Nucleus accumbens (tissue), 56 donors: ENCODE results near the gene PDPK1.
"Not testable (repeated sequence)": the region's sequence is repeated elsewhere in the genome, so short reads cannot be mapped to it uniquely, and the experiment has no call there.

Experiments
- DNase-seq, 56 donors: peaks; one replicate each; lab custom pipeline; 2025; lab: John Stamatoyannopoulos, UW

PDPK1 gene

GRCh38 chr16:2520097-2520783 lies 17.6 kb upstream of the PDPK1 start, which contains the start of gene AMDHD2:
AMDHD2 (plus strand) TSS chr16:2520371; CDS start chr16:2520459, 88 bp downstream.
- peak in 55 of 56 donors; percentile 33 to 93 (median 81) for DNase-seq

DNA sequence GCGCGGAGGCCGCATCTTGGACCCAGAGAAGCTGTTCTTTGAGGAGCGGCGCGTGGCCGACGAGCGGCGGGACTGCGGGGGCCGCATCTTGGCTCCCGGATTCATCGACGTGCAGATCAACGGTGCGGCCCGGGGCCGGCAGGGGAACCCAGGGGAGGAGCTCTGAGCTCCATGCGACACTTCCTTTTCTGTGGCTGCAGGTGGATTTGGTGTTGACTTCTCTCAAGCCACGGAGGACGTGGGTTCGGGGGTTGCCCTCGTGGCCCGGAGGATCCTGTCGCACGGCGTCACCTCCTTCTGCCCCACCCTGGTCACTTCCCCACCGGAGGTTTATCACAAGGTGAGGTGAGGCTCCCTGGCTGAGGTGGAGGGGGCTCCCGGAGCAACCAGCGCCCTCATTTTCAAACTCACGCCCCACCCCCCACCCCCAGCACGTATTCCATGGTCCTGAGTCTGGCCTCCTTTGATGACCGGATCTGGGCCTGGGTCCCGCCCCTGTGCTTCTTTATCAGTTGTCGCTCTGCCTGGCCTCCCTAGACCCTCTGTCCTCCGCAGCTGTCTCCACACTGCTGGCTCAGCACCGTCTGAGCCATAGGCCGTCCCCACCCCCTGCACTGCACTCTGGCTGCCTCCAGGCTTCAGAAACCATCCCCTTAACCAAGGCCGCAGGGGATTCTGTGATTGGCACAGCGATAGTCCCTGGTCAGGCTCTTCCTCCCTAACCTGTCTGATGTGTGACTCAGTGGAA lies 16.9 kb upstream of the PDPK1 start:
- no peak for DNase-seq

DNA sequence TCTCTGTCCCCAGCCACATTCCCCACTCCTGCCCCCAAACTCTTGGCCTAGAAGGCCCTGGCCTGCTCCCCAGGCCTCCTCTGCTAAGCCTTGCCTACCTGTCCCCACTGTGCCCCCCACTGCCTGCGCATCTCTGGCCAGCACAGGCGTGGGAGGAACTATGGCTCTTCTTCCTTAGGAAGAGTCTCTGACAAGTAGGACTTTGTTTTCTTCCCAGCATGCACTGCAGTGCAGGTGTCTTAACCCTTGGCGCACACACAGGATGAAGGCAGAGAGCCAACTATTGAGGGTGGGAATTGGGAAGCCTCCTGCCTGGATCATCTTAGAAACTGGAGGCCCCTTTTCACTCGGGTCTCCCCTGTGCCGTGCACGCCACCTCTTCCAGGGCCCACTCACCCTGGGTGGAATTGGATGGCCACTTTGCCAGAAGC lies 14.0 kb upstream of the PDPK1 start:
- no peak for DNase-seq

GRCh38 chr16:2524339-2524938 lies 13.4 kb upstream of the PDPK1 start:
- DNase-seq, result no peak

DNA sequence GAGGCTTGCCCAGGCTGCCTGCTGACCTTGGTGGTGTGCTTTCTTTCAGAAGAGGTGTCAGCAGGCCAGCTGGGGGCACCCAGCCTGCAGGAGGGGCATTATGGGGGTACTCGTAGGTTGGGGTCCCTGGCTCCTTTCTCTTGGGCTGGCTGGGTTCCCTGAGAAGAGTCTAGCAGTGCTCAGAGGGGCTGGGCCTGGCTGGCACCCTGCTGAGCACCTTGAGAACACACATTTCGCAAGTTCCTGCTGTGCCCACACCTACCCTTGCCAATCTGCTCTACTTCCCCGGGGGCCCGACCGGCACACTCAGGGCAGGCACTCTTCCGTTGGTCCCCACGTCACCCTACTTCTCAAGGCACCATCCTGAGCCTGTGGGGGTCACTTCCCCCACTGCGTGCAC lies 11.7 kb upstream of the PDPK1 start:
- DNase-seq, result no peak

DNA sequence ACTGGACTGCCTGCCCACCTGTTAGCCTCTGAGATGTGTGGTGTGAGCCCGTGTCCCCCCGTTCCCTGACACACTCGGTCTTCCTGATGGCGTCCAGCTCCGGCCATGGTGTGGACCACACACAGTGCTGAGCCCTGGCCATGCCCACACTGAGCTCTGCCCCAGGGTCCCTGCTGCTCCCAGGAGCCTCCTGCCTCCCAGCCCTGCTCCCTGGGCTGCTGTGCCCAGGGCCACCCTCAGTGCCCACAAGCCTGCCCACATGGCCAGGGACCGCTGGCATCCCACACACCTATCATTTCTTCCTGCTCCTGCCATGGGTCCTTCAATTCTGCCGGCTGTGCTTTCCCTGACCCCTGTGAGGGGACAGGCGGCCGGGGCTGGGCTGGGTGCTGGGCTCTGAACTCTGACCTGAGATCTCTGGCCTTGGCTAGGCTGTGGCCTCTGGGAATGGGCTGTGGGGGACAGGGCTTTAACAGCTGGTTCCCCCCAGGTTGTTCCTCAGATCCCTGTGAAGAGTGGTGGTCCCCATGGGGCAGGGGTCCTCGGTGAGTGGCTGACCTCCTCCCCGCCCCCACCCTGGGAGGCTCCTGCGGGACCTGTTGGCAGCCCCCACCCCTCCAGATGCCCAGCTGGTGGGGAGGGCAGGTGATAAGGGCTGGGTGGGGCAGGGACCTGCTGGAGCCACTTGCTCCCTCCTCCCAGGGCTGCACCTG lies 10.6 kb upstream of the PDPK1 start:
- no peak for DNase-seq

GRCh38 chr16:2527784-2528100 lies 10.1 kb upstream of the PDPK1 start:
- no peak for DNase-seq

DNA sequence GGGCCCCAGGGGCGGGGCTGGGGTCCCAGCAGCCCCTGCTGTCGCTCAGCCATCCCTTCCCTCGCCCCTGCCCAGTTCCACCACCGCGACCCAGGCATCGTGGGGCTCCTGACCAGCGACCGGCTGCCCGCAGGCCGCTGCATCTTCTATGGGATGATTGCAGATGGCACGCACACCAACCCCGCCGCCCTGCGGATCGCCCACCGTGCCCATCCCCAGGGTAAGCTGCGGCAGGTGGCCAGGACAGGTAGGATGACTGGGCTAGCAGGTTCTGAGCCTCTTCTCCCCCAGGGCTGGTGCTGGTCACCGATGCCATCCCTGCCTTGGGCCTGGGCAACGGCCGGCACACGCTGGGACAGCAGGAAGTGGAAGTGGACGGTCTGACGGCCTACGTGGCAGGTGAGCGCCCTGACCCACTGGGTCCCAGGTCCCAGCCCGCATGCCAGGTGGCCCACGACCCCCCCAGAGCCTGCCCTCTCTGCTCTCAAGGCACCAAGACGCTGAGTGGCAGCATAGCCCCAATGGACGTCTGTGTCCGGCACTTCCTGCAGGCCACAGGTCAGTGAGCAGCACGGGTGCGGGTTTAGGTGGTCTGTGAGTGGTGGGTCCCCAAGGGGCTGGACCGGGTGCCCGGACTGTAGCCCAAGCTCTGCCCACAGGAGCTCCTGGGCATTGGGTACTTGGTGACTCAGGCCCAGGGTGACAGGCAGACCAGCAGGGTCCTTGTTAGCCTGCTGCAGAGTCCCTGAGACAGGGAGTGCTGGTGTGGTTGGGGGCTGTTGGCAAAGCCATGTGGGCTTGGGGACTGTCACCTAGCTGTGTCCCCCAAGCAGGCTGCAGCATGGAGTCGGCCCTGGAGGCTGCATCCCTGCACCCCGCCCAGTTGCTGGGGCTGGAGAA lies 9.4 kb upstream of the PDPK1 start:
- DNase-seq, result no peak

GRCh38 chr16:2529061-2529931 lies 8.5 kb upstream of the PDPK1 start:
- DNase-seq, result no peak

GRCh38 chr16:2529961-2530628 lies 7.7 kb upstream of the PDPK1 start:
- DNase-seq, result no peak

DNA sequence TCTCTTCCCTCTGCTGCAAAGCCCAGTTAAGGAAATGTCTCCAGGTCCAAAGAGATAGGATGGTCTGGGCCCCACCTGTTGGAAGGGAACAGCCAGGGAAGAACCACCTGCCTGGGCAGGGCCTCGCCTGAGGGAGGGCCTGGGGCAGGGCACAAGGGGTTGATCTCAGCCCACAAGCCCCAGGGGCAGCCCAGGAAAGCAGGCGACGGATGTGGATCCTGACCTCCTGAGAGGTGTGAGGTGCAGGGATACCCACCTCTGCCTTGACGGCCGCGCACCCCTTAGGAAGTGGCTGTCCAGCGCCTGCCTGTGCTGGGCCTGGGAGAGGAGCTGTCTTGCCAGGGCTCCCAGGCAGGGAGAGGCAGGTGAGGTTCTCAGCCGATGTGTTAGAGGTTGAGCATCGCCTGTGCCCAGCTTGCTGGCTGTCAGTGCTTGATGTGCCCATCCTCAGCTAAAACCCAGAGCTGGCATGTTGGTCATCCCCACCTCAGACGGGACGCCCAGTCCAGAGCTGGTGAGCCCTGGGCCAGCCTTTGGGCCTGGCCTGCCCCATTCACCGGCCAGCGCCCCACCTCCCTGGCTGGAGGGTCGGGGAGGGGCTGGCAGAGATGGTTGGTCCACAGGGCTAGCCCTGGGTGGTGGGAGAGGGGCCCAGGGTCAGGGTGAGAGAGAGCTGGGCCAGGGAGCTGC lies 7.0 kb upstream of the PDPK1 start:
- no peak for DNase-seq

- peak in 1 of 56 donors; percentile 48 for DNase-seq
Observed at GRCh38 chr16:2531371-2531695, 6.5 kb upstream of the PDPK1 start, which contains the start of gene CEMP1. CEMP1 (minus strand) TSS chr16:2531408; CDS start chr16:2531073, 335 bp downstream.

DNA sequence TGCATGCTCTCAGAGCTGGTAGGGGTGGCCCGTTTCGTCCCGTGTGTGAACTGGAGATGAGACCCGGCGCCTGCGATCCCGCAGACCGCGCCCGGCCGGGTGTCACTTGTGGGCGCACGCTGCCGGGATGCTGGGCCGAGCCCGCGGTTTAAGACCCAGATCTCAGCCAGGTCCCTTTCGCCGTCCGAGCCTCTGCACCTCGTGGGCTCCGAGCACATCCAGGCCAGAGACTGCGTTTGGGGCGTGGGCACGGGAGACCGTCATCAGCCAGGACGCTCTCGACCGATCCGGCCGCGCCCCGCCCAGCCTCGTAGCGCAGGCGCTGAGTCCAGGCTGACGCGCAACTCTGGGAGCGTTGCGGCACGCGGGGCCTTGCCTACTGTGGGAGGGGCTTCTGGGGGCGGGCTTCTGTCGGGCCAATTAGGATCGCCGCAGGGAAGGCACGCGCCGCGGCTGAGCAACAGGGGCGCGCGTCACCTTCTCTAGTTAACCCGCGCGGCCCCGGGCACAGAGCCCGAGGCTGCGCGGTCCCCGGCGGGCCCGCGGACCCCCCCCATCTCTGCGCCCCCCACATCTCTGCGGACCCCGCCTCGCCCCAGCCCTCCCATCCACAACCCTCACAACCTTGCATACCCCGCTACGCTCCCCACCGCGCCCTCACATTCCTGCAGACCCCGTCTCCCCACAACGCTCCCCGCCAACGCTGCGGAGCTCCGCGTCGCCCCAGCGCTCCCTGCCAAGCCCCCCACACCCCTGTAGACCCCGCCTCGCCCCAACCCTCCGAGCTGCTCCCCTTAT lies 5.9 kb upstream of the PDPK1 start:
- peak; percentile 80 to 99 (median 94) for DNase-seq

DNA sequence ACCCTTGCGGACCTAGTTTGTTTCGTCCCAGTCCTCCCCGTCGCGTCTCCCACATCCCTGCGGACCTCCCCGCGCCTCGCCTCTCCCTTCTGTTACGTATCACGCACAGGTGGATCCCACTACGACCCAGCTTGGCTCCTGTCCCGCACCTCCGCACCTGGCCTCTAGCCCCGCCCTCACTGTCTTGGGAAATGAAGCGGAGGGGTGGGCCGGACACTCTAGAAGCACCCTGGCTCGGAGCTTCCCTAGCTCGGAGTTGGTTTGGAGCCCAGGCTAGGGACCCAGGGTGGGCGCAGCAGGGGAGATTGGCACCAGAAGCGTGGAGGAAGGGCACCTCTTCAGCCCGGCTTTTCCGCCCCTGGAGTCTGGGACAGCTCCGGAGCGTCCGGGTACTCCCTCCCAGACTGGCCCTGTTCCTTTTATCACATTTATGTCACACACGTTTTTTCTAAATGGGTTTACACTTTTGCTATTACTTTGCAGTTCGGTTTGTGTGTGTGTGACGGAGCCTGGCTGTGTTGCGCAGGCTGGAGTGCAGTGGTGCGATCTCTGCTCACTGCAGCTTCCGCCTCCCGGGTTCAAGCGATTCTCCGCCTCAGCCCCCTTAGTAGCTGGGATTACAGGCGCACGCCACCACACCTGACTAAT lies 5.2 kb upstream of the PDPK1 start:
- peak in 44 of 56 donors; percentile 36 to 79 (median 59) for DNase-seq

GRCh38 chr16:2533142-2533755 lies 4.6 kb upstream of the PDPK1 start:
- not testable (repeated sequence) for DNase-seq

DNA sequence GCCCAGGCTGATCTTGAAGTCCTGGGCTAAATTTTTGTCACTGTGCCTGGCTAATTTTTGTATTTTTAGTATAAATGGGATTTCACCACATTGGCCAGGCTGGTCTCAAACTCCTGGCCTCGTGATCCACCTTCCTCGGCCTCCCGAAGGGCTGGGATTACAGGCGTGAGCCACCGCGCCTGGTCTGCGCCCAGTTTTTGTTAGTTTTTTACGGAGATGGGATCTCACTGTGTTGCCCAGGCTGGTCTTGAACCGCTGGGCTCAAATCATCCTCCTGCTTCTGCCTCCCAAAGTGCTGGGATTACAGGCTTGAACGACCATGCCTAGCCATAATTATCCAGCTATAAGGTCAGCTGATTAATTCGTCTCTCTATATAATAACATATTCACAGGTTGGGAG lies 3.9 kb upstream of the PDPK1 start:
- DNase-seq, result no peak
